Activated T-helper 9 cell treated with anti-CD3 and anti-CD28 coated beads, Interleukin-2, amount 50 U/mL, for 16 hours (primary cell): ENCODE results near the gene VPS33A.
A peak's percentile ranks its signal among the peaks of the same experiment; 100 is the strongest.

Experiments
- DNase-seq: peaks from one replicate; pipeline ENCODE4 v3.0.0-alpha.2; 2020; ENCODE audit warnings: low read depth

The VPS33A gene

GRCh38 chr12:122250536-122250935 lies 15.8 kb downstream of the VPS33A start:
- DNase-seq: no peak

DNA sequence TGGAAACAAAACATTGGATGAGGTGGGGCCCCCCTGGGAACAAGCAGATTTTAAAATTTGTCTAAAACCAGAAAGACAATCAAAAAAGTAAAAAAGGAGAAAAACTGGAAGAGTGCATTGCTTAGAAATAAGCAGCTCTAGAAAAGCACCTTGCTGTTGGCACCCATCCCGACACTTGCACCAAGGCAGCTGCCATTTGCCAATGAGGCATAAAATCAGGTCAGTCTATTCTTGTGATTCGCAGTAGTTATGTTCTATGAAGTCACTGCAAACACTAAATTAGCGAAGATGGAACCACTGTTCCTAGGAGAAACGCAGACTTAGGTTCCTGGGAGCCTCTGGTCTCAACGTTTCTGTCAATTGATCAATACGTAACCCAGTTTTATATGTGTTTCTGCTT lies 16.2 kb downstream of the VPS33A start:
- no peak for DNase-seq

DNA sequence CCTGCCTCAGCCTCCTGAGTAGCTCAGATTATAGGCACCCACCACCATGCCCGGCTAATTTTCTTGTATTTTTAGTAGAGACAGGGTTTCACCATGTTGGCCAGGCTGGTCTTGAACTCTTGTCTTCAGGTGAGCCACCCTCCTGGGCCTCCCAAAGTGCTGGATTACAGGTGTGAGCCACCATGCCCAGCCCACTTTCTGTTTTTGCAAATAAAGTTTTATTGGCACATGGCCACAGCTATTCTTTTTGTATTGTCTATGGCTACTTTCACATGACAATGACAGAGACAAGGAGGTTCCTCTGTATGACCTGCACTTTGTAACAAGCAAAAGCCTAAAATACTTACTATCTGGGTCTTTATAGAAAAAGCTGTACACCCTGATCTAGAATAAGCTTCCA lies 20.7 kb downstream of the VPS33A start:
- no peak for DNase-seq

GRCh38 chr12:122244565-122245371 lies 21.5 kb downstream of the VPS33A start:
- no peak for DNase-seq

DNA sequence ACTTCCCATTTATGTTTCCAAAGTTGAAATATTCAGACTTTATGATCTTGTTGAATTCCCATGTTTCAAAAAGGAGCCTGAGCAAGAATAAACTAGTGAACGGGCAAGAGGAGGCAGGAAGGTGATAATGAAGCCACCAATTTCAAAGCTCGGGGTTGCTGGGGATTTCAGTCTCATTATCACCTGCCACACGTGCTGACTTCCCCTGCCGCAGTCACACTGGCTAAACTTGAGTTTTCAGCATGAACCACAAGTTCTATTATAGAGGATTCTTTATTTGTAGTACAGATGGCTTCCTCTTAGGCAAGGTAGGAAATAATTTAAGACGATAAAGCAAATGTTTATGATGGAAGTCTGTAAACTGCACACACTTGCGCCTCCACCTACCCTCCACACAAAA lies 22.3 kb downstream of the VPS33A start:
- no peak for DNase-seq

DNA sequence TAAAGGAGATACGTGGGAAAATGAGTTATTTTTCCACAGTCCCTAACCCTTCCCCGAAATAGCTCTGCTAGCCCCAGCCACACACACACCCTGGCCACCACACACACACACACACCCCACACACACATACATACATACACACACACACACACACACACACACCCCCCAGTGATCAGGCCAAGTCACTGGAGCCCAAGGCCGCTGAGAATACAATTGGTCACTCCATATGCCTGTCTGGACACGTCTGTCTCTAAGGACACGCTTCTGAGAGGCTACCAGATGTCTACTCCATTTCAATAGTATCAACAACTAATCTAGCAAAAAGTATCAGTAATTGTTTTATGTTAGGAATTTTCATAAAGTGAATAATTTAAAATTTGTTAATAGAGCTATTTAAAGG lies 27.4 kb downstream of the VPS33A start:
- DNase-seq: no peak

DNA sequence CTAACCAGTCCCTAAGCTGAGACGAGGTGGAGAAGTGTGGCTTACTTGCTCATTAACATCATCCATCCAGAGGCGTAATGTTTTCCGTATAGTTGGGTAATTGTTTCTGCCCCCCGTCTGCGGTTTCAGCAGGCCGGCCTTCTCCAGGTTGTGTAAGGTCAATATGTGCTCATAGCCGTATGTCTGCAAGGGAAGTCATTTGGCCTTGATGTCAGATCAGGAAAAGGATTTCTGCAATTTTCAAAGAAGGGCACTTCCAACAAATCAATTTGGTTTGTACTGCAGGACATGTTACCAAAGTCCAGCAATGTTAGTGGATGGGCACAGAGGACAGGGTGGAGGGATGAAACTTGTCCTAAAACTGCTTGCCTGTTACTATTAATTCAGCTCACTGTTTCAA lies 30.6 kb downstream of the VPS33A start:
- no peak for DNase-seq

DNA sequence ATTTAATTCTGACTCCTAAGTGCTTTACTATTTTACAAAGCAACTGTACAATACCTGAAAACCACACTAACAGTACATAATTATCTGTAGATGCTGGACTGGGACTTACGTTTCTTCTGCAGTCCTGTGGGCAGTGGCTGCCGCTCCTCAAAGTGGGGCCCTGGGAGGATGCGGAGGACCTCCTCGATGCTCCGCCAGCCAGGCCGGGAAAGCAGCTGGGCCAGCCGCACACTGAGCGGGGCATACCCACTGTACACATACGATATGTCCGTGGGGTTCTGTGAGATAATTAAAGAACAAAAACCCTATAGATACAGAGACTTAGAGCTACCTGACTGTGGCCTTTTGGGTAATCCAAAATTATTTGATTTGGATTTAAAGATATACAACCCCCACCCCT lies 33.6 kb downstream of the VPS33A start:
- DNase-seq: no peak

- DNase-seq: no peak
These were observed 35.5 kb downstream of the VPS33A start for GRCh38 chr12:122230798-122231197.

- no peak for DNase-seq
These were observed 38.2 kb downstream of the VPS33A start for GRCh38 chr12:122228092-122228491.

- DNase-seq: no peak
These were observed 39.0 kb downstream of the VPS33A start for GRCh38 chr12:122227341-122227740.

GRCh38 chr12:122226366-122227125 lies 39.7 kb downstream of the VPS33A start:
- no peak for DNase-seq

DNA sequence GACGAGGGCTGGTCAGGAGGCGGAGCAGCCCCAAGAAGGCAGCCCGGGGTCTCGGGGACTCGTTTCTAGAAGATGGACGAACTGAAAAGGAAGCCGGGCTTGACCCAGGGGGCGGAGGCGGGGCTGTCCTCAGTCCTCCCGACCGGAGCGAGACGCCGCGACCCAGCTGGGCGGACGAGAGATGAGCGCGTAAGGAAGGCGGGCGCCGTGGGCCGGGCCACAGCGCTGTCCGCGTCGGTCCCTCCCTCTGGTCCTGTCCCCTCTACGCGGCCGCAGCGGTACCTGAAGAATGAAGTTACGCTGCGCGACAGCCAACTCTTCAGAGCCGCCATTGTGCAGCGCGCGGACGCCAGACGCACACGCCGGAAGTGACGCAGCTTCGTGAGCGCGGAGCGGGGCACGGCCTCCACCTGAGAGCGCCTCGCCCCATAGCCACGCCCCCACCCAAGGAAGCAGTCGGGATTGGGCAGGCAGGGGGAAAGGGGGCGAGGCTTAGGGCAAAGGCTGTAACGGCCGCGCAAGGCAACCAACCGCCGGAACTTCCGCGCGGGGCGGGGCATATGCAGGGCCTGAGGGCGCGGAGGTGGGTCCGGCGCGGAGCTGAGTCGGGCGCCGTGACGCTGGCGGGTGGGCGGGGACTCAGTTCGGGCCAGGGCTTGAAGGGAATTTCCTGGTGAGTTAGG lies 40.5 kb downstream of the VPS33A start, which contains the start of gene DIABLO:
TSS of gene DIABLO (minus strand) at position 370 of the 683 bp plus-strand sequence. CDS start at position 332, 38 bp downstream.
- peak; percentile 100 for DNase-seq

GRCh38 chr12:122216445-122216844 lies 49.8 kb downstream of the VPS33A start:
- DNase-seq: no peak

- DNase-seq: no peak
These were observed 50.5 kb downstream of the VPS33A start for GRCh38 chr12:122215771-122216170.

GRCh38 chr12:122208073-122208820 lies 58.0 kb downstream of the VPS33A start:
- DNase-seq: no peak

DNA sequence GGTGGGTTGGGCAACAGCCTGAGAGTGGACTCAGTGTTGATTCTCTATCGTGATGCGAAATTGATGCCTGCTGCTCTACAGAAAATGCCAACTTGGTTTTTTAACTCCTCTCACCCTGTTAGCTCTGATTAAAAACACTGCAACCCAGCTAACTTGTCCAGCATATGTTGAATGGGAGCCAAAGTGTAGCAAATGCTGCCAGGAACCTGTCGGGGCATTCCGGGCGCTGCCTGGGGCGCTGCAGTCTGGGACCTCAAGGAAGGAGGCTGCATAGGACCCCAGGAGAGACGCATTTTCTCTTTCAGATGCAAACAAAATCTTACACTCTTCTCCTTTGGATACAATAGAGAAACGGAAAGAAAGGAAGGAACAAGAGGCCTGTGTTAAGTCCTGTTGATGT lies 58.9 kb downstream of the VPS33A start:
- no peak for DNase-seq

DNA sequence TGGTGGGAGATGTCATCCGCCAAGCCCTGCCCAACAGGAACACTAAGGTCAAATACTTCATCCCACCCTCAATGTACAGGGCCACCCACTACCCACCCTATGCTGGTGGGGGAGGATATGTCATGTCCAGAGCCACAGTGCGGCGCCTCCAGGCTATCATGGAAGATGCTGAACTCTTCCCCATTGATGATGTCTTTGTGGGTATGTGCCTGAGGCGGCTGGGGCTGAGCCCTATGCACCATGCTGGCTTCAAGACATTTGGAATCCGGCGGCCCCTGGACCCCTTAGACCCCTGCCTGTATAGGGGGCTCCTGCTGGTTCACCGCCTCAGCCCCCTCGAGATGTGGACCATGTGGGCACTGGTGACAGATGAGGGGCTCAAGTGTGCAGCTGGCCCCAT lies 59.3 kb downstream of the VPS33A start:
- no peak for DNase-seq

GRCh38 chr12:122206111-122206881 lies 60.0 kb downstream of the VPS33A start:
- DNase-seq: no peak

GRCh38 chr12:122205053-122205925 lies 61.0 kb downstream of the VPS33A start:
- no peak for DNase-seq
